LNCAP (cell line): ENCODE measurements around the gene CCDC106.

ENCODE experiments used
- TF ChIP-seq, protein P1 (sequence below): fragments of 450-650 bp; IDR thresholded peaks from 2 replicates; pipeline ENCODE4 v1.5.1; 2017; ENCODE audit warnings: mild to moderate bottlenecking

The CCDC106 gene

DNA sequence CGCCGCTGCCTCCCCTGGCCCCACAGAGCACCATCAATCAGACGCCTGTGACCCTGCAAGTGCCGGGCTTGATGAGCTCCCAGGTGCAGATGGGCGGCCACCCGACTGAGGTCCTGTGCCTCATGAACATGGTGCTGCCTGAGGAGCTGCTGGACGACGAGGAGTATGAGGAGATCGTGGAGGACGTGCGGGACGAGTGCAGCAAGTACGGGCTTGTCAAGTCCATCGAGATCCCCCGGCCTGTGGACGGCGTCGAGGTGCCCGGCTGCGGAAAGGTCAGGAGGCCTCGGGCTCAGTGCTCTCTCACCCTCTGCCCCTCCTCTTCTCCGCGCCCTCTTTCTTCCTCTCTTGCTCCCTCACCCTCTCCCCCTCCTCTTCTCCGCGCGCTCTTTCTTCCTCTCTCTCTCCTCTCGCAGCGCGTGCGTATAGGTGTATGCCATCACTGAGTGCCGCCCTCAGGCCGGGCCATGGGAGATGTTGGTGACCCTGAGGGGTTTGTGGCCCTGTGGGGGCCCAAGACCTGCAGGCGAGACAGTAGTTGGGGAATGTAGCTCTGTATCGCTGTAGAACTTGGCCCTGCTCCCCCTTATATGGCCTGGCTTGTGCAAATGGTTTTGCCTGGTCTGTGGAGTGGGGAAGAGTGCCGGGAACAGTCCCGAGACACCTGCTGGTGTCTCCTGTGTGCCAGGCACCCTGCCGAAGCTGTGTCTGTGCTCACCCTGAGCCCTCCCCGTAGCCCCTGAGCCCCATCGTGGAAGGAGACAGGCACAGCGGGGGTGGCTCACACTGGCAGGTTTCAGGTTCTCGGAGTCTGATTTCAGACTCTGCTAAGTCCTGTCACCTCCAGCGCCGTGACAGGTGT is 21.6 kb downstream of the CCDC106 start:
- TF ChIP-seq, protein P1, sequence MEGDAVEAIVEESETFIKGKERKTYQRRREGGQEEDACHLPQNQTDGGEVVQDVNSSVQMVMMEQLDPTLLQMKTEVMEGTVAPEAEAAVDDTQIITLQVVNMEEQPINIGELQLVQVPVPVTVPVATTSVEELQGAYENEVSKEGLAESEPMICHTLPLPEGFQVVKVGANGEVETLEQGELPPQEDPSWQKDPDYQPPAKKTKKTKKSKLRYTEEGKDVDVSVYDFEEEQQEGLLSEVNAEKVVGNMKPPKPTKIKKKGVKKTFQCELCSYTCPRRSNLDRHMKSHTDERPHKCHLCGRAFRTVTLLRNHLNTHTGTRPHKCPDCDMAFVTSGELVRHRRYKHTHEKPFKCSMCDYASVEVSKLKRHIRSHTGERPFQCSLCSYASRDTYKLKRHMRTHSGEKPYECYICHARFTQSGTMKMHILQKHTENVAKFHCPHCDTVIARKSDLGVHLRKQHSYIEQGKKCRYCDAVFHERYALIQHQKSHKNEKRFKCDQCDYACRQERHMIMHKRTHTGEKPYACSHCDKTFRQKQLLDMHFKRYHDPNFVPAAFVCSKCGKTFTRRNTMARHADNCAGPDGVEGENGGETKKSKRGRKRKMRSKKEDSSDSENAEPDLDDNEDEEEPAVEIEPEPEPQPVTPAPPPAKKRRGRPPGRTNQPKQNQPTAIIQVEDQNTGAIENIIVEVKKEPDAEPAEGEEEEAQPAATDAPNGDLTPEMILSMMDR = no peak

DNA sequence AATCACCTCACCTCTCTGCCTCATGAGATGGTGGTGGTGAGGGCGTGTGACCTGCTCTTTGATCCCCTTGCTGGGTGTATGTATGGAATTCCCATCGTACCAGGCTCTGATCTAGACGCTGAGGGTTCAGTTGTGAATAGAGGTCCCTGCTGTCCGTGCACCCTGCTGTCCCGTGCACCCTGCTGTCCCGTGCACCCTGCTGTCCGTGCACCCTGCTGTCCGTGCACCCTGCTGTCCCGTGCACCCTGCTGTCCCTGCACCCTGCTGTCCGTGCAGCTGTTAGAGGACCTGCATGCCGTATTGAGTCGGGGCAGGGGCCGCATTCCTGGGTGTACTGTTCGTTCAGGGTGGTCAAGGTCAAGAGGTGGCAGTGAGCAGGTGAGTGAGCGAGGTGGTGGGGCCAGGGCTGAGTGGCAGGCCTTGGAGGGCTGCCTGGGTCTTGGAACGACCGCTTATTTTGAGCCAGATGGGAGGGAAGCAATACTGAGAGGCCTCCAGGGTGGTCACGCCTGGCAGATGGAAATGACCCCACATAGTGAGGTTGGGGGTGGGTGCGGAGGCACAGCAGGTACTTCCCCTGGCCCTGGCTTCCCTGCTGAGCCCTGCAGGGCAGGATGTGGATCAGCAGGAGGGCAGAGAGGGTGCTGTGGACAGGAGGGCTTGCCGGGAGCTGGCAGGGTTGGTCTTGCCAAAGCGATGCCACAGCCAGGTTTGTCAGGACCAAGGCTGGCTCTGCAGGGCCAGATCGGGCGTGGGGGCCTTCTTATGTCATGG is 22.5 kb downstream of the CCDC106 start:
- TF ChIP-seq, protein P1 = no peak

DNA sequence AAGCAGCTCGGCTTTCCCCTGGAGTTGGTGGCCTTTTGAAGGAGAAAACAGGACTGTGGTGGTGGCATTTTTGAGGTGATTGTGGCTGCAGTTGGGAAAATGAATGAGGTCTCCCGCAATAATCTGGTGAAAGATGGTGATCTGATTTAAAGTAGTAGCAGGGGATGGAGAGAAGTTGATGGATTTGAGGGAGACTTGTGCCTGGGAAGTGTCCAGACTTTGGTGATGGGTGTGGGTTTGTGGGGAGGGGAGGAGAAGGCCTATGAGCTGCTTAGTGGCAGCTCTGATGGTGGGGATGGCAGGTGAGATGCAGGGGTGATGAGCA is 23.0 kb downstream of the CCDC106 start:
- TF ChIP-seq, protein P1 = no peak

DNA sequence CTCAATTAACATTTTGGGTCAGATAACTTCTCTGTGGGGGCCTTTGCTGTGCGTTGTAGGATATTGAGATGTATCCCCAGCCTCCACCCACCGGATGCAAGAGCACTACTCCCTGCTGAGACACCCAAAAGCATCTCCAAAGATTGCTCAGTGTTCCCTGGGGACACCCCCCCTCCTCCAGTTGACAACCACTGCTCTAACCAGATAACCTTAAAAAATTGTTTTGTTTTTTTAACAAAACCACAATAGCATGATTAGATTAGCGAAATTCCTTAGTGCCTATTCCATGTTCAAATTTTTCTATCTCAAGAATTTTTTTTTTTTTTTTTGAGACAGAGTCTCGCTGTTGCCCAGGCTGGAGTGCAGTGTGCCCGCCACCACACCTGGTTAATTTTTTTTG is 24.4 kb downstream of the CCDC106 start:
- TF ChIP-seq, protein P1 = no peak

DNA sequence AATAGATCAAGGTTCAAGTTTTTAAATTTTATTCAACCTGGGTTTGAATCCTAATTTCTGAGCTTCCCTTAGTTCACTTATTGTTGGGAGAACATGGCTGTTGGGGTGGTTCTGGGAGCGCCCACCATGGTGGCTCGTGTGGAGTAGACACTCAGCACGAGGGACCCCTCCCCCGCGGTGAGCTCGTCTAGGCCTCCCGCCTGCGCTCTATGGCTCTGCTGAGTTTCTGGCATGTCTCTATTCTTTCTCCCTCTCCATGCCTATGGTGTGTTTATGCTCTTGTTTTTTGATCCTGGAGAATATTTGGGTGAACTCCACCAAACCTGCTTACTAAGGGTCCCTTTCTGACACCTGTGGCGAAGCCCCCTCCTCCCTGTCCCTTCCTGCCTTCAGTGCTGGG is 25.5 kb downstream of the CCDC106 start:
- TF ChIP-seq, protein P1 = no peak

DNA sequence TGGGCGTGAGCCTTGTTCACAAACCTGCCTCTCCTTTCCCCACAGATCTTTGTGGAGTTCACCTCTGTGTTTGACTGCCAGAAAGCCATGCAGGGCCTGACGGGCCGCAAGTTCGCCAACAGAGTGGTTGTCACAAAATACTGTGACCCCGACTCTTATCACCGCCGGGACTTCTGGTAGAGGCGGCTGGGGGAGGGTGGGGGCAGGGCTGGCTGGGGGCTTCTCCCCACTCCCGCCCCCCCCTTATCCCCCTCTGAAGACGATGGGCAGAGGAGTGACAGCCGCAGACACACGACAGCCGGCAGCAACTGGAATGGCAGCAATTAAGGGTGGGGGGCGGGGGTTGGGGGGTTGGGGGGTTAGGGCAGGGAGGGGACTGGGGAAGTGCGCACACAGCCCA is 25.9 kb downstream of the CCDC106 start:
- TF ChIP-seq, protein P1 = no peak

DNA sequence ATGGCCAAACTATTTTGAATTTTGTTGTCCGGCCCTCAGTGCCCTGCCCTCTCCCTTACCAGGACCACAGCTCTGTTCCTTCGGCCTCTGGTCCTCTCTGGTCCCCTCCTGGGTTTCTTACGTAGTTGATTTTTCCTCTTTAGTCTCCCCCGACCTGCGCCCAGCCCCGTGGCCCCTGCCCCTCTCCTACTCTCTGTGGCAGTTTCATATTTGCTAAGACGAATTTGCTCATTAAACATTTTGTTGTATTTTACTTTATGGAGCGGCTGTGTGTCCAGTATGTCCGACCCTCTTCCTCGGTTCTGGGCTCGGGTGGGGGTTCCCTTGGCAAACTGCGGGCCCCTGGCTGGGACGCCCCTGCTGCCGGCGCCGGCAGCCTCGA is 26.4 kb downstream of the CCDC106 start:
- TF ChIP-seq, protein P1 = no peak
